Endothelial cell (in vitro differentiated cells): ENCODE data around the gene RAD51B. TPM values are rescaled to one million over a fixed set of nuclear protein-coding genes. Genes with fewer than 3 reads are reported as not detected.

ENCODE experiments used
- DNase-seq: peaks from one replicate; pipeline ENCODE4 v3.0.0; 2021; ENCODE audit warnings: low spot score
- H3K27ac Mint-ChIP-seq: one replicate; pipeline ENCODE4 v1.8.0; 2021; ENCODE audit warnings: mixed read lengths, inconsistent platforms; ENCODE audit not compliant: unreplicated experiment
- H3K27me3 Mint-ChIP-seq: one replicate; pipeline ENCODE4 v1.8.0; 2021; ENCODE audit warnings: mild to moderate bottlenecking, moderate library complexity, mixed read lengths, inconsistent platforms; ENCODE audit not compliant: unreplicated experiment
- H3K36me3 Mint-ChIP-seq: one replicate; pipeline ENCODE4 v1.8.0; 2021; ENCODE audit warnings: mild to moderate bottlenecking, low read depth, mixed read lengths, inconsistent platforms; ENCODE audit not compliant: unreplicated experiment
- H3K4me1 Mint-ChIP-seq: one replicate; pipeline ENCODE4 v1.8.0; 2021; ENCODE audit warnings: mild to moderate bottlenecking, mixed read lengths, inconsistent platforms; ENCODE audit not compliant: unreplicated experiment
- H3K4me3 Mint-ChIP-seq: one replicate; pipeline ENCODE4 v1.8.0; 2021; ENCODE audit warnings: mild to moderate bottlenecking, mixed read lengths, inconsistent platforms; ENCODE audit not compliant: unreplicated experiment
- H3K9me3 Mint-ChIP-seq: one replicate; pipeline ENCODE4 v1.8.0; 2021; ENCODE audit warnings: mixed read lengths, inconsistent platforms; ENCODE audit not compliant: unreplicated experiment
- total RNA-seq: library from RNA; stranded (reverse); fragmentation: NEBNext Ultra II Directional; extraction: Animal tissue kit (Norgen Biotek cat#: 25700); gene quantifications from one replicate; pipeline ENCODE4 v1.2.1, GENCODE V29; 2021; ENCODE audit not compliant: unreplicated experiment
- TF ChIP-seq, protein P1 (sequence below): fragments of 200-600 bp; sonication (generic); IDR thresholded peaks from one replicate; pipeline ENCODE4 v1.5.0; 2021; ENCODE audit warnings: antibody characterized with exemption; ENCODE audit not compliant: unreplicated experiment

The RAD51B gene
- total RNA-seq, 1 donor from 2014 or later: 23.5 TPM

- no peak overlapping the region for H3K4me3 Mint-ChIP-seq
- no peaks in the 10 kb centered on the region for H3K27me3 Mint-ChIP-seq
- H3K36me3 Mint-ChIP-seq: no peaks in the 10 kb centered on the region
- DNase-seq: no peak
- H3K27ac Mint-ChIP-seq: no peak overlapping the region
- TF ChIP-seq, protein P1, sequence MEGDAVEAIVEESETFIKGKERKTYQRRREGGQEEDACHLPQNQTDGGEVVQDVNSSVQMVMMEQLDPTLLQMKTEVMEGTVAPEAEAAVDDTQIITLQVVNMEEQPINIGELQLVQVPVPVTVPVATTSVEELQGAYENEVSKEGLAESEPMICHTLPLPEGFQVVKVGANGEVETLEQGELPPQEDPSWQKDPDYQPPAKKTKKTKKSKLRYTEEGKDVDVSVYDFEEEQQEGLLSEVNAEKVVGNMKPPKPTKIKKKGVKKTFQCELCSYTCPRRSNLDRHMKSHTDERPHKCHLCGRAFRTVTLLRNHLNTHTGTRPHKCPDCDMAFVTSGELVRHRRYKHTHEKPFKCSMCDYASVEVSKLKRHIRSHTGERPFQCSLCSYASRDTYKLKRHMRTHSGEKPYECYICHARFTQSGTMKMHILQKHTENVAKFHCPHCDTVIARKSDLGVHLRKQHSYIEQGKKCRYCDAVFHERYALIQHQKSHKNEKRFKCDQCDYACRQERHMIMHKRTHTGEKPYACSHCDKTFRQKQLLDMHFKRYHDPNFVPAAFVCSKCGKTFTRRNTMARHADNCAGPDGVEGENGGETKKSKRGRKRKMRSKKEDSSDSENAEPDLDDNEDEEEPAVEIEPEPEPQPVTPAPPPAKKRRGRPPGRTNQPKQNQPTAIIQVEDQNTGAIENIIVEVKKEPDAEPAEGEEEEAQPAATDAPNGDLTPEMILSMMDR: no peak
- no peaks in the 10 kb centered on the region for H3K9me3 Mint-ChIP-seq
- H3K4me1 Mint-ChIP-seq: peaks cover 20% of the 10 kb centered on the region
Observed at GRCh38 chr14:68398370-68398769, 578.8 kb downstream of the RAD51B start.

- Mint-ChIP-seq H3K4me3 (no peak overlapping the region), H3K9me3 (no peaks in the 10 kb centered on the region), H3K27ac (no peak overlapping the region), H3K27me3 (no peaks in the 10 kb centered on the region), H3K4me1 (peaks cover 19% of the 10 kb centered on the region), H3K36me3 (no peaks in the 10 kb centered on the region)
- no peak for DNase-seq
- TF ChIP-seq, protein P1: no peak
Observed at GRCh38 chr14:68399971-68400370, 580.4 kb downstream of the RAD51B start.

DNA sequence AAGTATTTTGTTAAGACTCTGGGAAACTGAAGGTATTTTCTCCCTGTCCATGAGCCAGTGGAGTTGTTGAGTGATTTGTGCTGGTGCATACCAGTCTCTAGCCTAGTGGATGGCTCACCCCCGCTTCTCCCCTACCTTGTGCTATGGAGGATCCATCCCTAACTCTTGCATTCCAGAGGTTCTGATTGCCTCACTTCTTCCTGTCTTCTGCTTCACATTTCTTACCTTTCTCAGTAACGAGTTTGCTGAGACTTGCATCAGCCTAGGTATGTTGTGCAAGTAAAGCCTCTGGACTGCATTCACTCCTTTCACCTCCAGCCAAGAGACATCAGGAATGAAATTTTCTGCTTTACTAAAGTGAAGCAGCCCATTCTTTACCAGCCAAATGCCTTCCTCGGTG, 581.7 kb downstream of the RAD51B start:
- peaks cover 13% of the 10 kb centered on the region for H3K4me1 Mint-ChIP-seq
- no peaks in the 10 kb centered on the region for H3K9me3 Mint-ChIP-seq
- H3K36me3 Mint-ChIP-seq: no peaks in the 10 kb centered on the region
- TF ChIP-seq, protein P1: no peak
- no peak overlapping the region for H3K27ac Mint-ChIP-seq
- H3K4me3 Mint-ChIP-seq: no peak overlapping the region
- DNase-seq: no peak
- no peaks in the 10 kb centered on the region for H3K27me3 Mint-ChIP-seq

DNA sequence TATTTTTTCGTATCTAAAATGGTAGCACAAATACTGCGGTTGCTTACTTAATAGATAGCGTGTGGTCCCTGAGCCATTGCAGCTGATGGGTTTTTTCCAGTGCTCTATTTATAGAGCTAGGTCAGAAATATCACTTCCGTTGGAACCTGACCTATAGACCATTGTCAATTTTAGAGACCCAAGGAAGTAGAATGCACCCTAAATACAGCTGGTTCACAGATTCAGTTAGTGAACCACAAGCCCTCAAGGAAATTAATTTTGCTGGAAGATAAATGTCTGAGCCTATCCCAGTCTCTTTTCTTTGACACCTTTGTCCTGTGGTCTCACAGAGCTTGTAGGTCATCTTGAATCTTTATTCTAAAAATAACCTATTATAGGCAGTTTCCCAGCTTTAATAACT, 582.3 kb downstream of the RAD51B start:
- Mint-ChIP-seq H3K27me3 (no peaks in the 10 kb centered on the region), H3K4me1 (peaks cover 13% of the 10 kb centered on the region), H3K27ac (no peak overlapping the region), H3K4me3 (no peak overlapping the region), H3K9me3 (no peaks in the 10 kb centered on the region), H3K36me3 (no peaks in the 10 kb centered on the region)
- no peak for DNase-seq
- TF ChIP-seq, protein P1: no peak

DNA sequence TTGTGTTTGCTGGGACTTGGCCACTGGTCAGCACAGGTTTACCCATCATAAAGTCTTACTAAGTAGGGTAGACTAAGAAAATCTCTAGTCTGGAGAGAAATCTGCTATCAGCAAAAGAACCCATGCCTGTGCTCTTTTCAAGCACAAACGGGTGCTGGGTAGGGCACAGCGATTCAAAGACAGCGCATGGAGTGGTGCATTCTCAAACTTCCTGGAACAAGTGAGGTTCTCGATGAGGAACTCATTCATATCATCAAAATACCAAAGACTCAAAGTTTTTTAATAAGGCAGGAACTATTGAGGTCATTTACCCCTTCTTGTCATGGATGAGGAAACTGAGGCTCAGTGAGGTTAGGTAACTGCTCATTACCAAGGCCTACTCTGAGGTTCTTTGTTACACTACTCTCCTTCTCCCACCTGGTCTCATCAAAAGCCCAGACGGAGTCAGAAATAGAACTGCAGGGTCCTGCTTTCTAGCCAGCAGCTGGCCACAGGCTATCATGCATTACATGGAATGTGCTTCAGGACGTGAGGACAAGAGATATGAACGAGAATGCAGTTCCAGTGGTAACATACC, 583.0 kb downstream of the RAD51B start:
- Mint-ChIP-seq H3K9me3 (no peaks in the 10 kb centered on the region), H3K4me1 (peaks cover 15% of the 10 kb centered on the region), H3K4me3 (no peak overlapping the region), H3K27me3 (no peaks in the 10 kb centered on the region), H3K27ac (no peak overlapping the region), H3K36me3 (no peaks in the 10 kb centered on the region)
- no peak for DNase-seq
- TF ChIP-seq, protein P1: no peak
